IMR-90 (cell line): Measurements from ENCODE around the gene FLYWCH1. TPM values are rescaled to one million over a fixed set of nuclear protein-coding genes. Genes with fewer than 3 reads are reported as not detected.

Source experiments
- ATAC-seq: fragments of 200-7000 bp; cut with Tn5 transposase; 2 replicates; pipeline ENCODE4 v1.9.1; 2020; ENCODE audit warnings: low read depth, mild to moderate bottlenecking, moderate library complexity
- BruUV-seq: library from RNA; stranded (reverse); fragments of 400-500 nt; replicated peaks from 2 replicates; lab custom pipeline; 2021; lab: Mats Ljungman, UMichigan
- CTCF ChIA-PET: fragments of 300-600 bp; formaldehyde crosslinking; extraction: SDS; loops from one replicate; lab custom pipeline; 2021; ENCODE audit warnings: antibody characterized with exemption; lab: Yijun Ruan, JAX
- POLR2A ChIA-PET: fragments of 300-600 bp; sonication (Branson Sonifier 250); formaldehyde crosslinking; loops from one replicate; lab custom pipeline; 2022; ENCODE audit warnings: antibody characterized with exemption; ENCODE audit not compliant: unreplicated experiment; lab: Charles Lee
- DNase-seq: peaks from one replicate; pipeline ENCODE4 v3.0.0; 2013
- H2AFZ ChIP-seq: replicated peaks from 2 replicates; pipeline ENCODE3; 2013; ENCODE audit warnings: low read length, mild to moderate bottlenecking; ENCODE audit not compliant: poor library complexity
- H2AK5ac ChIP-seq: 2 replicates; pipeline ENCODE4 v1.6.1; 2013; ENCODE audit warnings: low read depth, low read length, inconsistent platforms
- H2AK9ac ChIP-seq: replicated peaks from 2 replicates; pipeline ENCODE3; 2013; ENCODE audit warnings: mild to moderate bottlenecking, low read depth, low read length, moderate library complexity; ENCODE audit not compliant: poor library complexity
- H2BK120ac ChIP-seq: 2 replicates; pipeline ENCODE4 v1.6.1; 2013; ENCODE audit warnings: low read depth, low read length, inconsistent platforms
- H2BK15ac ChIP-seq: 3 replicates; pipeline ENCODE4 v1.6.1; 2013; ENCODE audit warnings: low read depth, low read length, inconsistent platforms
- H2BK20ac ChIP-seq: 2 replicates; pipeline ENCODE4 v1.6.1; 2013; ENCODE audit warnings: low read depth, mild to moderate bottlenecking, inconsistent platforms, low read length, moderate library complexity
- H2BK5ac ChIP-seq: 2 replicates; pipeline ENCODE4 v1.6.1; 2013; ENCODE audit warnings: mild to moderate bottlenecking, low read depth, low read length, inconsistent platforms; ENCODE audit not compliant: poor library complexity, severe bottlenecking
- H3K14ac ChIP-seq: replicated peaks from 2 replicates; pipeline ENCODE4 v1.6.1; 2013; ENCODE audit warnings: low read depth, low read length, inconsistent platforms
- H3K18ac ChIP-seq: 2 replicates; pipeline ENCODE4 v1.6.1; 2013; ENCODE audit warnings: low read depth, low read length, control low read depth
- H3K23ac ChIP-seq: 2 replicates; pipeline ENCODE4 v1.6.1; 2013; ENCODE audit warnings: low read depth, low read length, inconsistent platforms
- H3K27ac ChIP-seq: 2 replicates; pipeline ENCODE4 v1.5.1; 2013; ENCODE audit warnings: mild to moderate bottlenecking, control low read depth, low read length; ENCODE audit not compliant: insufficient read depth
- H3K27me3 ChIP-seq: 2 replicates; pipeline ENCODE4 v1.6.1; 2013; ENCODE audit warnings: low read length; ENCODE audit not compliant: control insufficient read depth, insufficient read depth
- H3K36me3 ChIP-seq: 2 replicates; pipeline ENCODE4 v1.6.1; 2013; ENCODE audit warnings: low read length, mixed read lengths; ENCODE audit not compliant: control insufficient read depth, insufficient read depth
- H3K4ac ChIP-seq: 2 replicates; pipeline ENCODE4 v1.6.1; 2013; ENCODE audit warnings: low read depth, low read length, inconsistent platforms
- H3K4me1 ChIP-seq: 2 replicates; pipeline ENCODE4 v1.6.1; 2013; ENCODE audit warnings: low read length, mixed read lengths; ENCODE audit not compliant: control insufficient read depth, insufficient read depth
- H3K4me2 ChIP-seq: 2 replicates; pipeline ENCODE4 v1.6.1; 2013; ENCODE audit warnings: low read depth, mild to moderate bottlenecking, control low read depth, low read length, moderate library complexity
- H3K4me3 ChIP-seq: 2 replicates; pipeline ENCODE4 v1.5.1; 2013; ENCODE audit warnings: low read depth, mild to moderate bottlenecking, control low read depth, low read length, moderate library complexity; ENCODE audit not compliant: insufficient read depth
- H3K56ac ChIP-seq: 2 replicates; pipeline ENCODE4 v1.6.1; 2013; ENCODE audit warnings: low read length, inconsistent platforms; ENCODE audit not compliant: insufficient read depth; ENCODE audit errors: extremely low read depth
- H3K79me1 ChIP-seq, 2 experiments: 2 replicates each; pipeline ENCODE4 v1.6.1; 2013; ENCODE audit warnings: low read length in 2 of 2, inconsistent platforms in 1 of 2, low read depth in 1 of 2
- H3K9ac ChIP-seq: 2 replicates; pipeline ENCODE4 v1.6.1; 2013; ENCODE audit warnings: low read depth, low read length, control low read depth
- H3K9me1 ChIP-seq: 2 replicates; pipeline ENCODE4 v1.6.1; 2013; ENCODE audit warnings: low read length, inconsistent platforms; ENCODE audit not compliant: insufficient read depth
- H3K9me3 ChIP-seq: 2 replicates; pipeline ENCODE4 v1.6.1; 2013; ENCODE audit warnings: low read length; ENCODE audit not compliant: control insufficient read depth, insufficient read depth
- H4K20me1 ChIP-seq: 2 replicates; pipeline ENCODE4 v1.6.1; 2013; ENCODE audit warnings: low read length, inconsistent platforms; ENCODE audit not compliant: insufficient read depth
- H4K5ac ChIP-seq: 2 replicates; pipeline ENCODE4 v1.6.1; 2013; ENCODE audit warnings: mild to moderate bottlenecking, low read depth, low read length, control low read depth
- H4K8ac ChIP-seq, 2 experiments: 2 replicates each; pipeline ENCODE4 v1.6.1; 2013; ENCODE audit warnings: low read depth in 2 of 2, low read length in 2 of 2, control low read depth in 1 of 2, inconsistent platforms in 1 of 2
- H4K91ac ChIP-seq: 2 replicates; pipeline ENCODE4 v1.6.1; 2013; ENCODE audit warnings: low read depth, low read length, inconsistent platforms; ENCODE audit not compliant: insufficient read depth
- ELK1 ChIP-seq: fragments of 150-350 bp; IDR thresholded peaks from 2 replicates; pipeline ENCODE4 v1.6.1; 2016; ENCODE audit warnings: low read depth, mild to moderate bottlenecking, low read length, moderate library complexity, borderline replicate concordance
- MAFK ChIP-seq: IDR thresholded peaks from 2 replicates; pipeline ENCODE4 v1.6.1; 2012; ENCODE audit warnings: low read depth, low read length, improper control_type of control experiment
- WGBS, 2 experiments: methylation state at CpG; one replicate each; pipeline versions ENCODE4 v1.1.5 to v1.1.7; 2013; ENCODE audit warnings: missing lambda C conversion rate in 2 of 2; ENCODE audit not compliant: insufficient read length in 1 of 2; ENCODE audit errors: extremely low coverage in 2 of 2; 5-methylcytosine and 5-hydroxymethylcytosine counted together
- dilution Hi-C: fragments of 300-500 bp; cut with HindIII; formaldehyde crosslinking; loops from one replicate; pipeline ENCODE4 v1.14.3; 2018; ENCODE audit warnings: low sequenced_read_pairs; ENCODE audit not compliant: unreplicated experiment
- in situ Hi-C: fragments of 300-500 bp; cut with MboI; formaldehyde crosslinking; loops from 3 replicates; pipeline ENCODE4 v1.14.3; 2019; ENCODE audit warnings: low sequenced_read_pairs, inconsistent platforms, mixed read lengths
- intact Hi-C: fragments of 100-400 bp; cut with micrococcal nuclease; formaldehyde crosslinking; loops from 2 replicates; pipeline ENCODE4 v1.10.0; 2022
- polyA plus RNA-seq, 3 experiments: library from polyadenylated mRNA; depleted of rRNA; stranded (reverse); fragments of >200 nt; gene quantifications; 2 replicates each; pipeline ENCODE4 v1.2.3, GENCODE V29; 2012; ENCODE audit warnings: low replicate concordance in 1 of 3
- total RNA-seq: library from RNA; depleted of rRNA; stranded (reverse); fragments of >200 nt; gene quantifications from 2 replicates; pipeline ENCODE4 v1.2.3, GENCODE V29; 2012

The FLYWCH1 gene
- total and polyA plus RNA-seq, 2 of the 4 experiments (the other 2 are of a cell fraction), result 14.3 to 25.2 TPM

GRCh38 chr16:2939968-2940367 is 28.2 kb downstream of the FLYWCH1 start:
- Histone ChIP-seq H3K4ac (no peak overlapping the region), H3K23ac (no peak overlapping the region), H3K36me3 (peaks cover 68% of the 10 kb centered on the region), H3K18ac (no peak overlapping the region), H3K27ac (no peak overlapping the region), H2AK9ac (no peak overlapping the region), H2AK5ac (no peak overlapping the region), H4K5ac (no peak overlapping the region), H3K4me3 (no peak overlapping the region), H4K8ac (no peak overlapping the region), H4K91ac (no peak overlapping the region), H3K9me3 (no peaks in the 10 kb centered on the region), H2BK15ac (no peak overlapping the region), H2BK120ac (no peak overlapping the region), H3K56ac (no peak overlapping the region), H2AFZ (no peak overlapping the region), H3K4me2 (no peak overlapping the region), H4K20me1 (no peaks in the 10 kb centered on the region), H3K9me1 (no peaks in the 10 kb centered on the region), H2BK20ac (no peak overlapping the region), H3K27me3 (no peaks in the 10 kb centered on the region), H3K9ac (no peak overlapping the region), H3K4me1 (no peaks in the 10 kb centered on the region), H2BK5ac (no peak overlapping the region), H3K14ac (no peak overlapping the region), H3K79me1 (no peaks in the 10 kb centered on the region)
- ChIA-PET CTCF (interaction anchor here (1.0 to 1.1 kb wide), 2 partner anchors 8 to 13 kb away, joined by 3 read pairs; no protein-coding TSS in a partner anchor), POLR2A (no interaction called here)
- TF ChIP-seq ELK1 (no peak), MAFK (peak; percentile 58; the same call in 1 of the 2 replicates)
- intact Hi-C loops, result no loop called here
- in situ Hi-C loops, result no loop called here
- DNase-seq, result no peak
- dilution Hi-C loops, result no loop called here
- ATAC-seq, result no peak
- no CpG with 5 or more reads among the region's 2 CpGs for WGBS, 2 experiments
- no TSS peak for BruUV-seq
